Testis (tissue), 2 donors: ENCODE measurements around the gene RPL12.

ENCODE experiments used
- CTCF ChIP-seq, 3 experiments: fragments of 450-650 bp in 2 of 3; fragments of 200-600 bp in 1 of 3; sonication (generic) in 1 of 3; IDR thresholded peaks; one replicate each; pipeline ENCODE4 v1.5.1; 2016 to 2019; ENCODE audit warnings: antibody characterized with exemption in 3 of 3, mild to moderate bottlenecking in 2 of 3, moderate library complexity in 1 of 3
- POLR2A ChIP-seq: fragments of 450-650 bp; IDR thresholded peaks from one replicate; pipeline ENCODE4 v1.6.1; 2017; ENCODE audit warnings: antibody characterized with exemption, mild to moderate bottlenecking, moderate library complexity

GRCh38 chr9:127498298-127498697 is 47.1 kb upstream of the RPL12 start:
- no peak for TF ChIP-seq CTCF (IDR thresholded peaks at IDR 0.05)
- TF ChIP-seq POLR2A, result no peak
